ENCODE data around the gene ADAT2. TPM values are rescaled to one million over a fixed set of nuclear protein-coding genes. Genes with fewer than 3 reads are reported as not detected.

Gene ADAT2
- total and polyA plus RNA-seq, 10 of the 15 experiments (the other 5 are each of a cell fraction or from before 2014, with no cell fraction given), result 7.8 to 38.6 (median 17.3) TPM

DNA sequence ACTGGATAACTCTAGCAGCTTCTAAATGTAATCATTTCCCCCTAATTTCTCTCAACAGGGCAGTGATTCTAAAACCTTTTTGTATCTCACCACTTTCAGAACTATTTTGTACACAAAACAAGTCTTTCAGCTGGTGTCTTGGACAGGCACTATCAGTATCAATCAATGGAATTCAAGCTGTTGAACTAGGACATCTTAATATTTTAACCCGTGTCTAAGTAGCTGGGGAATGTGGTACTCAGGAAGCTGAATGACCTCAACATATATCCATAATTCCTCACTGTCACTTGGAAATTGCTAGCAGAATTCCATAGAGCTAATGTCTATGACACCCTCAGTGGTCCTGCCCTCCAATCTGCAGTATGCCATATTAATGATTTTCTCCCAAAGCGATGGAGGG is 24.5 kb downstream of the ADAT2 start (continued):
- TF ChIP-seq STAT3 (IDR thresholded peaks at IDR 0.05; ENCODE audit: low read depth, low read length) (no peak), NFYB (IDR thresholded peaks at IDR 0.05; ENCODE audit: insufficient read depth, low read depth, low read length) (no peak), CBFB (IDR thresholded peaks at IDR 0.05; ENCODE audit: low read depth) (no peak), ATF7 (IDR thresholded peaks at IDR 0.05; ENCODE audit: low read depth) (no peak)

DNA sequence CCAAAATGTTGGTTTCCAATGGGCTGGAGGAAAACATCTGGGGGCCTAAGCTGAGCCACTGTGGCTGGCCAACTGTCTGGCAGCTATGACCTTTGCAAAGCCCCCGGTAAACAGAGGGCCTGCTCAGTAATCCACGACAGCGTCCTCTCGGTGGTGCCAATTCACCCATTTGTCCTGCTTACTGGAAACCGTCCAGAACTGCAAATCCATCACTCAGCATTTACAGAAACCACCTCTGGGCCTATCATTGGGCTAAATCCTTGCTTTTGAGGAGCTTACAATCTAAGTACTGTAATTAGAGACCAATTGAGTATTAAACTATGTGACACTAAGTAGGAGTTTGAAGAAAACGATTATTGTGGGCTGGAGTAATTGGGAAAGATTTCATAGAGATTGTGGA is 31.0 kb downstream of the ADAT2 start:
- SMC1A ChIA-PET (ENCODE audit: uncharacterized antibody, unreplicated experiment), result interaction anchor here (2.1 kb wide), 1 partner anchor 18 kb away, joined by 6 read pairs; no protein-coding TSS in a partner anchor
- no peak overlapping the region for H3K27ac ChIP-seq (ENCODE audit: control insufficient read depth, insufficient read depth)
- no peak overlapping the region for H2AFZ ChIP-seq (ENCODE audit: control insufficient read depth, low read depth, low read length)
- no peak for ATAC-seq
- no peaks in the 10 kb centered on the region for H3K79me2 ChIP-seq (ENCODE audit: control insufficient read depth, insufficient read depth, low read length)
- H4K20me1 ChIP-seq (ENCODE audit: control insufficient read depth, insufficient read depth), result no peaks in the 10 kb centered on the region
- no peak overlapping the region for H3K4me2 ChIP-seq (ENCODE audit: control insufficient read depth, insufficient read depth)
- TF ChIP-seq NR2F1 (conservative IDR thresholded peaks at IDR 0.05), result no peak
- H3K36me3 ChIP-seq (ENCODE audit: control insufficient read depth in 2 of 2, insufficient read depth in 2 of 2, low read length in 1 of 2), result no peaks in the 10 kb centered on the region
- FAIRE-seq, result no peak
- CTCF ChIA-PET, result interaction anchor here (0.8 kb wide), 1 partner anchor 8 kb away, joined by 5 read pairs; no protein-coding TSS in a partner anchor
- in situ Hi-C loops (cut with MboI), result loop anchor here (10.0 to 25.0 kb wide), 2 partner anchors 732 to 855 kb away; no protein-coding TSS in a partner anchor
- no TSS peak for BruUV-seq (replicated peaks)
- POLR2A ChIA-PET, result interaction anchor here (0.5 to 0.6 kb wide), 2 partner anchors 106 to 173 kb away, joined by 3 to 7 read pairs; no protein-coding TSS in a partner anchor
- no peaks in the 10 kb centered on the region for H3K27me3 ChIP-seq (replicated peaks in 1 of 2; ENCODE audit: control insufficient read depth in 2 of 2, insufficient read depth in 2 of 2, low read length in 1 of 2)
- H3K9me3 ChIP-seq (replicated peaks; ENCODE audit: control insufficient read depth, insufficient read depth, low read length), result no peaks in the 10 kb centered on the region
- RAD21 ChIA-PET (ENCODE audit: unreplicated experiment), result no interaction called here
- intact Hi-C loops (cut with micrococcal nuclease; ENCODE audit: unreplicated experiment), result no loop called here
- no peaks in the 10 kb centered on the region for H3K4me1 ChIP-seq (ENCODE audit: control insufficient read depth, insufficient read depth, low read length)
- no peak overlapping the region for H3K4me3 ChIP-seq
- no peak overlapping the region for H3K9ac ChIP-seq (ENCODE audit: control insufficient read depth, insufficient read depth, low read length)
- 93% methylated on average over 6 of the region's 6 CpGs for WGBS (ENCODE audit: insufficient coverage, insufficient replicate concordance, low lambda C conversion rate, missing lambda C conversion rate)
- DNase-seq (ENCODE audit: low read depth, low spot score), result no peak

DNA sequence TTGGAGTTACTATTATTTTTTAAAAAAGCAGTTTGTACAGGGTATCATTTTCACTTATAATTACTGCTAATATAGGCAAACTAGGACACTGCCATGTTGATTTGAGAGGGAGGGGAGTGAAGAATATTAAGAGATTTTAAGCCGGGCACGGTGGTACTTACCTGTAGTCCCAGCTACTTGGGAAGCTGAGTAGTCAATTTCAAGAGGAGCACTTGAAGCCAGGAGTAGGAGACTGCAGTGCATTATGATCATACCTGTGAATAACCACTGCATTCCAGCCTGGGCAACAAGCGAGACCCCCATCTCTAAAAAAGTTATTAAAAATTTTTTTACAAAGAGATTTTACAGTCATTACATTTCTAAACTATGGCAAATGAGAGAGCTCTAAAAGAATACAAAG is 35.7 kb downstream of the ADAT2 start:
- WGBS (ENCODE audit: insufficient coverage, insufficient replicate concordance, low lambda C conversion rate, missing lambda C conversion rate), result 92% methylated on average over 3 of the region's 3 CpGs
- no peak for FAIRE-seq
- Histone ChIP-seq H3K27ac (ENCODE audit: control insufficient read depth, insufficient read depth) (no peak overlapping the region), H3K9ac (ENCODE audit: control insufficient read depth, insufficient read depth, low read length) (no peak overlapping the region), H3K27me3 (replicated peaks in 1 of 2; ENCODE audit: control insufficient read depth in 2 of 2, insufficient read depth in 2 of 2, low read length in 1 of 2) (no peaks in the 10 kb centered on the region), H3K4me1 (ENCODE audit: control insufficient read depth, insufficient read depth, low read length) (no peaks in the 10 kb centered on the region), H3K9me3 (replicated peaks; ENCODE audit: control insufficient read depth, insufficient read depth, low read length) (no peaks in the 10 kb centered on the region), H3K4me2 (ENCODE audit: control insufficient read depth, insufficient read depth) (no peak overlapping the region), H3K4me3 (no peak overlapping the region), H2AFZ (ENCODE audit: control insufficient read depth, low read depth, low read length) (no peak overlapping the region), H4K20me1 (ENCODE audit: control insufficient read depth, insufficient read depth) (no peaks in the 10 kb centered on the region), H3K79me2 (ENCODE audit: control insufficient read depth, insufficient read depth, low read length) (no peaks in the 10 kb centered on the region), H3K36me3 (ENCODE audit: control insufficient read depth in 2 of 2, insufficient read depth in 2 of 2, low read length in 1 of 2) (no peaks in the 10 kb centered on the region)
- BruUV-seq (replicated peaks), result no TSS peak
- CTCF ChIA-PET, result interaction anchor here (1.2 to 3.2 kb wide), 5 partner anchors 11 to 598 kb away, joined by 3 to 32 read pairs (median 3); no protein-coding TSS in a partner anchor
- RAD21 ChIA-PET (ENCODE audit: unreplicated experiment), result interaction anchor here (0.6 to 1.4 kb wide), 3 partner anchors 33 to 723 kb away, joined by 3 read pairs; no protein-coding TSS in a partner anchor
- DNase-seq (ENCODE audit: low read depth, low spot score), result no peak
- SMC1A ChIA-PET (ENCODE audit: uncharacterized antibody, unreplicated experiment), result interaction anchor here (1.0 to 3.8 kb wide), 3 partner anchors 11 to 27 kb away, joined by 4 to 21 read pairs (median 8); no protein-coding TSS in a partner anchor
- intact Hi-C loops (cut with micrococcal nuclease; ENCODE audit: unreplicated experiment) (no loop called here), in situ Hi-C loops (cut with MboI) (loop anchor here (10.0 to 25.0 kb wide), 2 partner anchors 727 to 850 kb away; no protein-coding TSS in a partner anchor)
- ATAC-seq, result no peak
- POLR2A ChIA-PET, result interaction anchor here (0.8 to 1.4 kb wide), 2 partner anchors 11 to 21 kb away, joined by 3 to 4 read pairs; no protein-coding TSS in a partner anchor
- TF ChIP-seq, protein P1, sequence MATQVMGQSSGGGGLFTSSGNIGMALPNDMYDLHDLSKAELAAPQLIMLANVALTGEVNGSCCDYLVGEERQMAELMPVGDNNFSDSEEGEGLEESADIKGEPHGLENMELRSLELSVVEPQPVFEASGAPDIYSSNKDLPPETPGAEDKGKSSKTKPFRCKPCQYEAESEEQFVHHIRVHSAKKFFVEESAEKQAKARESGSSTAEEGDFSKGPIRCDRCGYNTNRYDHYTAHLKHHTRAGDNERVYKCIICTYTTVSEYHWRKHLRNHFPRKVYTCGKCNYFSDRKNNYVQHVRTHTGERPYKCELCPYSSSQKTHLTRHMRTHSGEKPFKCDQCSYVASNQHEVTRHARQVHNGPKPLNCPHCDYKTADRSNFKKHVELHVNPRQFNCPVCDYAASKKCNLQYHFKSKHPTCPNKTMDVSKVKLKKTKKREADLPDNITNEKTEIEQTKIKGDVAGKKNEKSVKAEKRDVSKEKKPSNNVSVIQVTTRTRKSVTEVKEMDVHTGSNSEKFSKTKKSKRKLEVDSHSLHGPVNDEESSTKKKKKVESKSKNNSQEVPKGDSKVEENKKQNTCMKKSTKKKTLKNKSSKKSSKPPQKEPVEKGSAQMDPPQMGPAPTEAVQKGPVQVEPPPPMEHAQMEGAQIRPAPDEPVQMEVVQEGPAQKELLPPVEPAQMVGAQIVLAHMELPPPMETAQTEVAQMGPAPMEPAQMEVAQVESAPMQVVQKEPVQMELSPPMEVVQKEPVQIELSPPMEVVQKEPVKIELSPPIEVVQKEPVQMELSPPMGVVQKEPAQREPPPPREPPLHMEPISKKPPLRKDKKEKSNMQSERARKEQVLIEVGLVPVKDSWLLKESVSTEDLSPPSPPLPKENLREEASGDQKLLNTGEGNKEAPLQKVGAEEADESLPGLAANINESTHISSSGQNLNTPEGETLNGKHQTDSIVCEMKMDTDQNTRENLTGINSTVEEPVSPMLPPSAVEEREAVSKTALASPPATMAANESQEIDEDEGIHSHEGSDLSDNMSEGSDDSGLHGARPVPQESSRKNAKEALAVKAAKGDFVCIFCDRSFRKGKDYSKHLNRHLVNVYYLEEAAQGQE (IDR thresholded peaks at IDR 0.05; ENCODE audit: low read depth, low read length), result no peak
- TF ChIP-seq IKZF1 (conservative IDR thresholded peaks at IDR 0.05) (no peak), ASH2L (IDR thresholded peaks at IDR 0.05; ENCODE audit: borderline replicate concordance, low read depth) (no peak), SMAD5 (IDR thresholded peaks at IDR 0.05; ENCODE audit: low read depth) (no peak)

Data from GM12878 (cell line).